ENCODE measurements around the gene EFHC2. TPM values are rescaled to one million over a fixed set of nuclear protein-coding genes. Genes with fewer than 3 reads are reported as not detected.

Gene EFHC2
- total RNA-seq, 2 donors from 2014 or later, result 3.0 to 6.2 TPM

- Histone ChIP-seq H3K4me3 (no peak overlapping the region), H3K27ac (no peak overlapping the region), H3K36me3 (no peaks in the 10 kb centered on the region), H3K4me1 (replicated peaks) (no peaks in the 10 kb centered on the region), H3K9me3 (no peaks in the 10 kb centered on the region), H3K27me3 (replicated peaks; ENCODE audit: insufficient read depth) (no peaks in the 10 kb centered on the region)
- intact Hi-C loops (cut with DNase I), result no loop called here
- TF ChIP-seq POLR2AphosphoS5 (IDR thresholded peaks at IDR 0.05) (no peak), POLR2A (IDR thresholded peaks at IDR 0.05) (no peak), CTCF (IDR thresholded peaks at IDR 0.05) (no peak)
- 89% methylated on average over 1 of the region's 1 CpG for WGBS
- DNase-seq (ENCODE audit: low spot score), result no peak
Observed at GRCh38 chrX:44332437-44332836, 11.0 kb downstream of the EFHC2 start.

- Histone ChIP-seq H3K9me3 (no peaks in the 10 kb centered on the region), H3K27ac (no peak overlapping the region), H3K36me3 (no peaks in the 10 kb centered on the region), H3K27me3 (replicated peaks; ENCODE audit: insufficient read depth) (no peaks in the 10 kb centered on the region), H3K4me3 (no peak overlapping the region), H3K4me1 (replicated peaks) (no peaks in the 10 kb centered on the region)
- 68% methylated on average over 3 of the region's 3 CpGs for WGBS
- TF ChIP-seq POLR2AphosphoS5 (IDR thresholded peaks at IDR 0.05) (no peak), POLR2A (IDR thresholded peaks at IDR 0.05) (no peak), CTCF (IDR thresholded peaks at IDR 0.05) (no peak)
- no peak for DNase-seq (ENCODE audit: low spot score)
- intact Hi-C loops (cut with DNase I), result no loop called here
Observed at GRCh38 chrX:44330227-44330626, 13.2 kb downstream of the EFHC2 start.

- Histone ChIP-seq H3K9me3 (no peaks in the 10 kb centered on the region), H3K4me1 (replicated peaks) (no peaks in the 10 kb centered on the region), H3K36me3 (no peaks in the 10 kb centered on the region), H3K27me3 (replicated peaks; ENCODE audit: insufficient read depth) (no peaks in the 10 kb centered on the region), H3K4me3 (no peak overlapping the region), H3K27ac (no peak overlapping the region)
- intact Hi-C loops (cut with DNase I), result no loop called here
- 95% methylated on average over 1 of the region's 1 CpG for WGBS
- no peak for DNase-seq (ENCODE audit: low spot score)
- no peak for TF ChIP-seq POLR2AphosphoS5 (IDR thresholded peaks at IDR 0.05)
Observed at GRCh38 chrX:44319550-44319949, 23.9 kb downstream of the EFHC2 start.

GRCh38 chrX:44317181-44317580 is 26.3 kb downstream of the EFHC2 start:
- intact Hi-C loops (cut with DNase I), result no loop called here
- 73% methylated on average over 2 of the region's 2 CpGs for WGBS

GRCh38 chrX:44314808-44315207 is 28.7 kb downstream of the EFHC2 start:
- H3K4me3 ChIP-seq, result no peak overlapping the region
- H3K27me3 ChIP-seq (replicated peaks; ENCODE audit: insufficient read depth), result no peaks in the 10 kb centered on the region
- no peaks in the 10 kb centered on the region for H3K9me3 ChIP-seq
- H3K27ac ChIP-seq, result no peak overlapping the region
- DNase-seq (ENCODE audit: low spot score), result no peak
- H3K4me1 ChIP-seq (replicated peaks), result no peaks in the 10 kb centered on the region
- intact Hi-C loops (cut with DNase I), result no loop called here
- H3K36me3 ChIP-seq, result no peaks in the 10 kb centered on the region
- WGBS, result 86% methylated on average over 5 of the region's 5 CpGs
- TF ChIP-seq POLR2A (IDR thresholded peaks at IDR 0.05) (no peak), POLR2AphosphoS5 (IDR thresholded peaks at IDR 0.05) (no peak), CTCF (IDR thresholded peaks at IDR 0.05) (no peak)

More at GRCh38 chrX:44317181-44317580, 26.3 kb downstream of the EFHC2 start:
- no peak for DNase-seq (ENCODE audit: low spot score)
- H3K4me3 ChIP-seq, result no peak overlapping the region
- H3K4me1 ChIP-seq (replicated peaks), result no peaks in the 10 kb centered on the region
- H3K9me3 ChIP-seq, result no peaks in the 10 kb centered on the region
- no peak overlapping the region for H3K27ac ChIP-seq
- H3K27me3 ChIP-seq (replicated peaks; ENCODE audit: insufficient read depth), result no peaks in the 10 kb centered on the region
- no peaks in the 10 kb centered on the region for H3K36me3 ChIP-seq
- TF ChIP-seq POLR2AphosphoS5 (IDR thresholded peaks at IDR 0.05), result no peak
- TF ChIP-seq POLR2A (IDR thresholded peaks at IDR 0.05), result no peak
- TF ChIP-seq CTCF (IDR thresholded peaks at IDR 0.05), result no peak

Data from prostate gland (tissue), 2 donors.